B cell (primary cell): ENCODE measurements around the gene TOM1L2. TPM values are rescaled to one million over a fixed set of nuclear protein-coding genes. Genes with fewer than 3 reads are reported as not detected.

Source experiments
- ATAC-seq: fragments of 200-7000 bp; cut with Tn5 transposase; one replicate; pipeline ENCODE4 v1.10.0; 2021; ENCODE audit warnings: low read depth, mild to moderate bottlenecking, moderate number of reproducible peaks, moderate library complexity
- CTCF ChIA-PET: fragments of 350-600 bp; sonication (Branson Sonifier 250); formaldehyde crosslinking; loops from one replicate; lab custom pipeline; 2021; ENCODE audit warnings: antibody characterized with exemption, inconsistent platforms; lab: Charles Lee
- POLR2A ChIA-PET: fragments of 350-600 bp; sonication (Branson Sonifier 250); formaldehyde crosslinking; loops from one replicate; lab custom pipeline; 2021; ENCODE audit warnings: antibody characterized with exemption; lab: Charles Lee
- DNase-seq: peaks from one replicate; pipeline ENCODE4 v3.0.0; 2013
- H2AFZ ChIP-seq: 2 replicates; pipeline ENCODE4 v1.6.1; 2012; ENCODE audit warnings: mild to moderate bottlenecking, low read depth, low read length; ENCODE audit not compliant: insufficient read depth, poor library complexity, severe bottlenecking
- H3K27ac ChIP-seq, 2 donors: 1 replicate in 1 of 2; 2 replicates in 1 of 2; pipeline ENCODE4 v1.5.1; 2012 to 2013; ENCODE audit warnings: low read length in 2 of 2, mild to moderate bottlenecking in 2 of 2, moderate library complexity in 1 of 2
- H3K27me3 ChIP-seq, 4 experiments: fragments of 200-600 bp in 1 of 4; sonication (generic) in 1 of 4; replicated peaks in 1 of 4; 1 replicate in 2 of 4; 2 replicates in 2 of 4; pipeline versions ENCODE4 v1.6.1 to v1.7.0; 2013 to 2016; ENCODE audit warnings: low read length in 3 of 4, mild to moderate bottlenecking in 2 of 4, mixed read lengths in 1 of 4, moderate library complexity in 1 of 4; ENCODE audit not compliant: insufficient read depth in 4 of 4, control insufficient read depth in 3 of 4; ENCODE audit errors: control extremely low read depth in 1 of 4
- H3K36me3 ChIP-seq, 2 experiments: replicated peaks in 1 of 2; 1 replicate in 1 of 2; 2 replicates in 1 of 2; pipeline versions ENCODE4 v1.6.1 to v1.7.1; 2013; ENCODE audit warnings: low read length in 1 of 2; ENCODE audit not compliant: insufficient read depth in 2 of 2, control insufficient read depth in 1 of 2; ENCODE audit errors: control extremely low read depth in 1 of 2, extremely low read depth in 1 of 2
- H3K4me1 ChIP-seq, 2 donors: fragments of 200-600 bp in 1 of 2; sonication (generic) in 1 of 2; 1 replicate in 1 of 2; 2 replicates in 1 of 2; pipeline versions ENCODE4 v1.5.1 to v1.6.1; 2013 to 2017; ENCODE audit warnings: low read length in 2 of 2; ENCODE audit not compliant: control insufficient read depth in 2 of 2, insufficient read depth in 2 of 2
- H3K4me2 ChIP-seq: replicated peaks from 2 replicates; pipeline ENCODE3; 2012; ENCODE audit warnings: mild to moderate bottlenecking, low read depth, low read length; ENCODE audit not compliant: poor library complexity, severe bottlenecking
- H3K4me3 ChIP-seq, 5 experiments: fragments of 200-600 bp in 1 of 5; sonication (generic) in 1 of 5; 1 replicate in 3 of 5; 2 replicates in 2 of 5; pipeline versions ENCODE4 v1.5.1 to v1.7.0; 2011 to 2016; ENCODE audit warnings: low read length in 4 of 5, mild to moderate bottlenecking in 4 of 5, low read depth in 2 of 5, control low read depth in 1 of 5, moderate library complexity in 1 of 5; ENCODE audit not compliant: insufficient read depth in 1 of 5; ENCODE audit errors: control extremely low read depth in 1 of 5, extremely low read depth in 1 of 5
- H3K79me2 ChIP-seq: fragments of 200-600 bp; sonication (generic); one replicate; pipeline ENCODE4 v1.6.0; 2016; ENCODE audit warnings: low read length; ENCODE audit not compliant: control insufficient read depth, insufficient read depth
- H3K9ac ChIP-seq: fragments of 200-600 bp; sonication (generic); 2 replicates; pipeline ENCODE4 v1.6.1; 2017; ENCODE audit warnings: mild to moderate bottlenecking, low read length, moderate library complexity
- H3K9me3 ChIP-seq, 3 donors: one replicate each; pipeline versions ENCODE4 v1.6.1 to v1.7.1; 2013; ENCODE audit warnings: low read length in 2 of 3; ENCODE audit not compliant: control insufficient read depth in 2 of 3, insufficient read depth in 1 of 3; ENCODE audit errors: control extremely low read depth in 1 of 3
- H4K20me1 ChIP-seq: 2 replicates; pipeline ENCODE4 v1.6.0; 2012; ENCODE audit warnings: mild to moderate bottlenecking, low read length; ENCODE audit not compliant: insufficient read depth, control insufficient read depth, poor library complexity, severe bottlenecking
- H3K27ac Mint-ChIP-seq: one replicate; pipeline ENCODE4 v1.8.0; 2021; ENCODE audit warnings: mixed read lengths
- H3K27me3 Mint-ChIP-seq: one replicate; pipeline ENCODE4 v1.8.0; 2021; ENCODE audit warnings: mixed read lengths
- H3K4me1 Mint-ChIP-seq: one replicate; pipeline ENCODE4 v1.8.0; 2021; ENCODE audit warnings: mixed read lengths
- H3K4me3 Mint-ChIP-seq: one replicate; pipeline ENCODE4 v1.8.0; 2021; ENCODE audit warnings: mixed read lengths
- H3K9me3 Mint-ChIP-seq: one replicate; pipeline ENCODE4 v1.8.0; 2022; ENCODE audit warnings: mixed read lengths; ENCODE audit not compliant: insufficient read depth
- CTCF ChIP-seq: fragments of 200-600 bp; IDR thresholded peaks from one replicate; pipeline ENCODE4 v1.8.0; 2022; ENCODE audit warnings: antibody characterized with exemption, mild to moderate bottlenecking
- EZH2 ChIP-seq: IDR thresholded peaks from 2 replicates; pipeline ENCODE4 v1.6.1; 2012; ENCODE audit warnings: borderline replicate concordance, low read depth, mild to moderate bottlenecking, moderate library complexity, low read length; ENCODE audit not compliant: insufficient read depth, poor library complexity, severe bottlenecking
- whole genome bisulfite sequencing: methylation state at CpG from one replicate; pipeline ENCODE4 v1.1.5; 2013; ENCODE audit warnings: missing lambda C conversion rate; ENCODE audit not compliant: insufficient coverage; 5-methylcytosine and 5-hydroxymethylcytosine counted together
- intact Hi-C: fragments of 100-400 bp; cut with micrococcal nuclease; formaldehyde crosslinking; loops from one replicate; pipeline ENCODE4 v1.10.0; 2022
- polyA plus RNA-seq: library from polyadenylated mRNA; depleted of rRNA; stranded (reverse); fragments of >200 nt; gene quantifications from 2 replicates; pipeline ENCODE4 v1.2.3, GENCODE V29; 2012
- total RNA-seq, 2 donors: library from RNA; stranded (reverse); fragments of 120-200 nt in 1 of 2; gene quantifications; 1 replicate in 1 of 2; 2 replicates in 1 of 2; pipeline versions ENCODE4 v1.2.3 to v1.2.4, GENCODE V29; 2013 to 2022

Gene TOM1L2
- total and polyA plus RNA-seq, 2 donors (not counting 1 experiment from before 2014, with no cell fraction given) = 25.1 to 29.7 TPM

GRCh38 chr17:17963694-17964436 is 8.3 kb downstream of the TOM1L2 start:
- no peaks in the 10 kb centered on the region for H3K9me3 Mint-ChIP-seq
- no peak for TF ChIP-seq EZH2
- TF ChIP-seq CTCF = no peak
- no peaks in the 10 kb centered on the region for H3K9me3 ChIP-seq
- peaks cover 57% of the 10 kb centered on the region for H3K79me2 ChIP-seq
- peaks cover 10% of the 10 kb centered on the region in 2 donors for H3K4me1 ChIP-seq
- H3K4me3 Mint-ChIP-seq = no peak overlapping the region
- intact Hi-C loops = no loop called here
- H3K27ac ChIP-seq = no peak overlapping the region
- POLR2A ChIA-PET = no interaction called here
- H3K4me2 ChIP-seq = no peak overlapping the region
- H3K9ac ChIP-seq = no peak overlapping the region
- H3K4me3 ChIP-seq = no peak overlapping the region
- no peak overlapping the region for H3K27ac Mint-ChIP-seq
- DNase-seq = no peak
- no peak for ATAC-seq
- peaks cover 36% of the 10 kb centered on the region for H3K4me1 Mint-ChIP-seq
- CTCF ChIA-PET = no interaction called here
- no peaks in the 10 kb centered on the region for H3K36me3 ChIP-seq
- no peak overlapping the region for H2AFZ ChIP-seq
- H3K27me3 Mint-ChIP-seq = no peaks in the 10 kb centered on the region
- no CpG with 5 or more reads among the region's 7 CpGs for WGBS
- peaks cover 3% of the 10 kb centered on the region for H4K20me1 ChIP-seq
- no peaks in the 10 kb centered on the region for H3K27me3 ChIP-seq

DNA sequence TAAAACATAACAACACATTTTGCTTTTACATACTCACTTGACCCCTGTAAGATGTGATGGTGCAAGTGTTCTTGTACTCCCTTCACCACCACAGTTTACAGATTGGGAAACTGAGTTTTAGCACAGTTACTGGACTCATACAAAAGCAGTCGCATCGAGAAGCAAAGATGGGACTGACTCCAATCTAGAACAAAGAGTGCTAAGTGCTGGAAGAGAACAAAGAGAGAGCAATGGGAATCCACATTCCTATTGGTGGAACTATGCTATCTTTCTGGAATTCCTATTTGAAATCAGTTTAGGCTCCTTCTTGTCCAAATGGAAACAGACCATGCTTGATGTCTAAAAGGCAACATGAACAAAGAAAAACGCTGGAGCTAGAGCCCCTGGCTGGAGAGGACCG is 9.1 kb downstream of the TOM1L2 start:
- TF ChIP-seq EZH2 (no peak), CTCF (no peak)
- DNase-seq = no peak
- Histone ChIP-seq H4K20me1 (peaks cover 3% of the 10 kb centered on the region), H2AFZ (no peak overlapping the region), H3K4me1 (peaks cover 18% of the 10 kb centered on the region in 2 donors), H3K4me2 (no peak overlapping the region), H3K9ac (no peak overlapping the region), H3K36me3 (no peaks in the 10 kb centered on the region), H3K27ac (no peak overlapping the region), H3K4me3 (no peak overlapping the region), H3K27me3 (no peaks in the 10 kb centered on the region), H3K9me3 (no peaks in the 10 kb centered on the region), H3K79me2 (peaks cover 57% of the 10 kb centered on the region)
- WGBS = 86% methylated on average over 4 of the region's 4 CpGs
- no peaks in the 10 kb centered on the region for H3K27me3 Mint-ChIP-seq
- ChIA-PET CTCF (no interaction called here), POLR2A (no interaction called here)
- intact Hi-C loops = no loop called here
- no peak overlapping the region for H3K4me3 Mint-ChIP-seq
- no peaks in the 10 kb centered on the region for H3K9me3 Mint-ChIP-seq
- H3K4me1 Mint-ChIP-seq = peaks cover 44% of the 10 kb centered on the region
- ATAC-seq = no peak
- no peak overlapping the region for H3K27ac Mint-ChIP-seq
